Astrocyte of the cerebellum (primary cell): ENCODE data around the gene DPH1.
A peak's percentile ranks its signal among the peaks of the same experiment; 100 is the strongest.

Experiments used
- DNase-seq: peaks from one replicate; pipeline ENCODE4 v3.0.0-alpha.2; 2011; ENCODE audit warnings: low read depth
- H3K4me3 ChIP-seq: 2 replicates; pipeline ENCODE4 v1.5.1; 2011; ENCODE audit warnings: mild to moderate bottlenecking, low read depth, low read length, moderate library complexity
- CTCF ChIP-seq: IDR thresholded peaks from 2 replicates; pipeline ENCODE4 v1.5.1; 2012; ENCODE audit warnings: low read length, low read depth, moderate library complexity, mild to moderate bottlenecking; ENCODE audit errors: missing control alignments
- in situ Hi-C: cut with HindIII; loops from 2 replicates; pipeline ENCODE4 v1.10.0; 2017; ENCODE audit warnings: low sequenced_read_pairs

Gene DPH1

GRCh38 chr17:2082003-2082781 lies 52.2 kb downstream of the DPH1 start:
- no peak for DNase-seq
- no peak for TF ChIP-seq CTCF
- H3K4me3 ChIP-seq, result no peak overlapping the region
- in situ Hi-C loops, result loop anchor here (25.0 kb wide), 1 partner anchor 180 kb away; no protein-coding TSS in a partner anchor

- H3K4me3 ChIP-seq, result no peak overlapping the region
- DNase-seq, result no peak
- TF ChIP-seq CTCF, result no peak
- in situ Hi-C loops, result loop anchor here (25.0 kb wide), 1 partner anchor 179 kb away; no protein-coding TSS in a partner anchor
Measured at GRCh38 chr17:2083613-2084035, 53.7 kb downstream of the DPH1 start.

- no peak overlapping the region for H3K4me3 ChIP-seq
- no peak for TF ChIP-seq CTCF
- DNase-seq, result no peak
- in situ Hi-C loops, result loop anchor here (25.0 kb wide), 1 partner anchor 178 kb away; no protein-coding TSS in a partner anchor
Measured at GRCh38 chr17:2084036-2084765, 54.2 kb downstream of the DPH1 start.

- in situ Hi-C loops, result loop anchor here (5.0 to 25.0 kb wide), 2 partner anchors 57 to 177 kb away; no protein-coding TSS in a partner anchor
- no peak overlapping the region for H3K4me3 ChIP-seq
- no peak for TF ChIP-seq CTCF
Measured at GRCh38 chr17:2084766-2085647, 55.1 kb downstream of the DPH1 start.

GRCh38 chr17:2085648-2085949 lies 55.6 kb downstream of the DPH1 start:
- TF ChIP-seq CTCF, result no peak
- in situ Hi-C loops, result loop anchor here (5.0 to 25.0 kb wide), 2 partner anchors 57 to 177 kb away; no protein-coding TSS in a partner anchor
- H3K4me3 ChIP-seq, result no peak overlapping the region
- DNase-seq, result peak; percentile 68

More at GRCh38 chr17:2084766-2085647, 55.1 kb downstream of the DPH1 start:
- no peak for DNase-seq

GRCh38 chr17:2086306-2086705 lies 56.4 kb downstream of the DPH1 start:
- DNase-seq, result no peak
- no peak overlapping the region for H3K4me3 ChIP-seq
- no peak for TF ChIP-seq CTCF
- in situ Hi-C loops, result loop anchor here (5.0 to 25.0 kb wide), 2 partner anchors 56 to 176 kb away; no protein-coding TSS in a partner anchor
